ENCODE results near the gene ZNF280A. TPM values are rescaled to one million over a fixed set of nuclear protein-coding genes. Genes with fewer than 3 reads are reported as not detected.

ZNF280A gene
- total RNA-seq, 2 donors from 2014 or later, result not detected

DNA sequence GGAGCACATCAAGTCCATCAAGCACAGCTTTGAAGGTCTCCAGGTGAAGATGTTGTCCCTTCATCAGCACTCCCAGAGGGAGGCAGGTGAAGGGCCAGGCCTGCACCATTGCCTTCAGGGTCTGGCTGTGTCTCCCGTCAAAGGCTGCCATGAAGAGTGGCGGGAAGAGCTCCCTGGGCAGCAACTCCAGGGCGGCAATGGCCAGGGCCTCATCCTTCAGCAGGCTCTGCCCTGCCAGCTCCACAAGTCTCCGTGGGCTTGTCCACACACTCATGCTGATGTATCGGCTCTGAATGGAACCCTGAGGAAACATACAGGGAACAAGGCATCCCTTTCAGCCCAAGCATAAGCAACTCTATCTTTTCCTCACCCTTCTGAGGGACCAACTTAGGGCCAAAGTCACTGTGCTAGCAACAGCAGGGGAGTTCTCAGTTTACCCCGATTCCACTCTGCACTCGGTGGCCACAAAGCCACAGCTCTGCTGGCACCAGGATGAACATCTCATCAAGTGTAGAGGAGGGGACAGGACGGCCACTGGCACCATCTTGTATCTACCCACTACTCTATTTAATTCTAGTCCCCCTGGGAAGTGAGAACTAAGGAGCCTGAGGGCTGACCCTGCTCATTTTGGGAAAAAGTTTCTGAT is 30.8 kb upstream of the ZNF280A start:
- Mint-ChIP-seq H3K9me3 (no peaks in the 10 kb centered on the region), H3K36me3 (ENCODE audit: low read depth) (no peaks in the 10 kb centered on the region), H3K4me3 (no peak overlapping the region), H3K27me3 (peaks cover 5% of the 10 kb centered on the region), H3K27ac (no peak overlapping the region), H3K4me1 (no peaks in the 10 kb centered on the region)
- ATAC-seq (replicated peaks), result no peak

DNA sequence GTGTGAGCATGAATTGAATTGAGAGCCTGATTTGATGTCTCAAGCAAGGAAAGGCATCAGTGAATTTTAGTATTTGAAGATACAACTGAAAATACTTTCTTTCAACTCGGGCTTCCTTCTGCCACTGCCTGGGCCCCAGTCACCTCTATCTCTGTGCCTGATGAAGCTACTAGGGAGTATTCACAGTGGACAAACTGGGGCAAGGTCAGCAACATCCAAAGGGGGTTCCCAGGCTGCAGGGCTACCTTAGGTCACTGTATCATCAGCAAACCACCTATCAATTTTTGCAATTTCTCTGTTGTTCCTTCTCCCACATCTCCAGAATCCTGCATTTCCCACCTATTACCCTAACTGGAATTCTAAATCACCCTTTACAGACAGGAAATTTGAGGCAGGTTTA is 28.8 kb upstream of the ZNF280A start:
- no peak overlapping the region for H3K4me3 Mint-ChIP-seq
- no peak for ATAC-seq (replicated peaks)
- H3K4me1 Mint-ChIP-seq, result no peaks in the 10 kb centered on the region
- peaks cover 5% of the 10 kb centered on the region for H3K27me3 Mint-ChIP-seq
- H3K36me3 Mint-ChIP-seq (ENCODE audit: low read depth), result no peaks in the 10 kb centered on the region
- H3K9me3 Mint-ChIP-seq, result no peaks in the 10 kb centered on the region
- H3K27ac Mint-ChIP-seq, result no peak overlapping the region

DNA sequence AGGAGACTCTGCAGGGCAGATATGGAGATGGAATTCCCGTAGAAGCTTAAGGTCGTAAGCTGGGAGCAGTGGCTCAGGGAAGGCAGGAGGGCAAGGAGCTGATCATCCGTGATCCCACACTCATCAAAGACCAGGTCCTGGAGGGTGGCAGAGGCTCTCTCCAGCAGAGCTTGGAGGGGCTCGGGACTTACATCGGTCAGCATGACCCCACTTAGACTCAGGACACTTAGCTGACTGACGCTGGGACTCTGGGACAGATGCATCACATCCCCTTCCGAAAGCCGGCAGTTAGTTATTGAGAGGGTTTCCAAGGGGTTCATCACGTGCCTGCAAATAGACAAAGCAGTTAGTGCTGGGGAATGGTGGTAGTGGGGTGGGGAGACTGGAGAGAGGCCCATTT is 28.2 kb upstream of the ZNF280A start:
- H3K27ac Mint-ChIP-seq, result no peak overlapping the region
- H3K4me1 Mint-ChIP-seq, result no peaks in the 10 kb centered on the region
- H3K9me3 Mint-ChIP-seq, result no peaks in the 10 kb centered on the region
- no peak overlapping the region for H3K4me3 Mint-ChIP-seq
- ATAC-seq (replicated peaks), result no peak
- H3K36me3 Mint-ChIP-seq (ENCODE audit: low read depth), result no peaks in the 10 kb centered on the region
- H3K27me3 Mint-ChIP-seq, result peaks cover 5% of the 10 kb centered on the region

DNA sequence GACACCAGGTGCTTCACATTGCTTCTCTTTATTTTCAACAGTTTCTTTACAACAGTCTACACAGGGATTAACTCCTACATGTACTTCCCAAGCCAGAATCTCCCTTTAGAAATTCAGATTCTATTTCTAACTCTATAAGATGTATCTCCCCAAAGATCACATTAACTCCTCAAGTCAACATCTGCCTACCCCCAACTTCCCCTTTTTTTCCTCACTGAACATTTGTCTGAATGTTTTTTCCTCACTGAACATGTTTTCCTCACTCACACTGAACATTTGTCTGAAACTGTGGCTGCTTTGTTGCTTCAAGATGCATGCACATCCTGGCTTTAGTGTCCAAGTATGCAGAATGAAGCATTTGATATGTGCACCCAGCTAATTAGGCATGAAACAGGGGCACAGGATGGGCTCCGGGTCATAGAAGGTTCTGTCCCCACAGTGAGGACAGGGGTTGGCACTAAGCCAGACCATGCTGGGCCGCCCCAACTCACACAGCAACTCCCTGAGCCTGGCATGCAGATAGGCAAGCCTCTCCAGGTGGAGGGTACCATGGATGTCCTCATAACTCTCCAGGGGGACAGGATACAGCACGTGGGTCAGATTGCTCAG is 27.7 kb upstream of the ZNF280A start:
- H3K4me1 Mint-ChIP-seq, result no peaks in the 10 kb centered on the region
- ATAC-seq (replicated peaks), result no peak
- H3K36me3 Mint-ChIP-seq (ENCODE audit: low read depth), result no peaks in the 10 kb centered on the region
- no peak overlapping the region for H3K4me3 Mint-ChIP-seq
- peaks cover 5% of the 10 kb centered on the region for H3K27me3 Mint-ChIP-seq
- H3K27ac Mint-ChIP-seq, result no peak overlapping the region
- no peaks in the 10 kb centered on the region for H3K9me3 Mint-ChIP-seq

DNA sequence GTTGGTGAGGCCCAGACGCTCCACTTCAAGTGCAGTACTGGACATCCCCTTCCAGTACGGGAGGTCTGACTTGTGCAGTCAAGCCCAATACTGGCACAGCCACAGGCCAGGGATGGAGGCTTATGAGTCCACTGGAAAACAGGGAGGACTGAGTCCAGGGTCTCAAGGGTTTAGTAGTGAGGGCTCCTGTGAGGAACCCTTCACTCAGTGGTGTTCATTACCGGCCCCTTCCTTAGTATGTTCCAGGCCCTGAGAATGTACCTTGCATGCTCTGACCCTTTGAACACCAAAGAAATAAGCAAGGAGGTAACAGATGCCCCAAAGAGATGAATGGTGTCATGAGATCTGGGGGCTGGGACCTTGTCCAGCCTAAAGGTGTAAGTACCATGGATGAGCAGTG is 27.2 kb upstream of the ZNF280A start:
- ATAC-seq (replicated peaks), result no peak
- no peaks in the 10 kb centered on the region for H3K4me1 Mint-ChIP-seq
- no peaks in the 10 kb centered on the region for H3K9me3 Mint-ChIP-seq
- no peak overlapping the region for H3K27ac Mint-ChIP-seq
- H3K27me3 Mint-ChIP-seq, result peaks cover 5% of the 10 kb centered on the region
- H3K4me3 Mint-ChIP-seq, result no peak overlapping the region
- no peaks in the 10 kb centered on the region for H3K36me3 Mint-ChIP-seq (ENCODE audit: low read depth)

DNA sequence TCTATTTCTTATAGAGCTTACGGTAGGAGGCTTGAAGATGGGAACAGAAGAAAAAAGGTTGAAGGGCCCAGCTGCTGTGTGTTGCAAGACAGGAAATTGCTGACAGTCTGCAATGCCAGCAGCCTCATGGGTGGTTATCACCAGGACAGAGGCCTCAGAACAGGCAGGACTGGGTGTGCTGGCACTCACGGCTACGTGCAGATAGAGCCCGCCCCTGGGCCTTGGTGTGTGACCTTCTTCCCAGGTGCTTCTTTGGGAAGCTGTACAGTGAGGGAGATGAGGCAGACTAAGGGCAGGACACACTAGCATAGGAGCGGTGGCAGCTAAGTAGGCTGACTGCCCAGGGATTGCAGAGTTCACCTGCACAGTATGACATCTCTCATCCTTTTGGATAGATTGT is 26.4 kb upstream of the ZNF280A start:
- H3K36me3 Mint-ChIP-seq (ENCODE audit: low read depth), result no peaks in the 10 kb centered on the region
- H3K9me3 Mint-ChIP-seq, result no peaks in the 10 kb centered on the region
- H3K4me1 Mint-ChIP-seq, result no peaks in the 10 kb centered on the region
- peaks cover 6% of the 10 kb centered on the region for H3K27me3 Mint-ChIP-seq
- no peak for ATAC-seq (replicated peaks)
- H3K27ac Mint-ChIP-seq, result no peak overlapping the region
- H3K4me3 Mint-ChIP-seq, result no peak overlapping the region

DNA sequence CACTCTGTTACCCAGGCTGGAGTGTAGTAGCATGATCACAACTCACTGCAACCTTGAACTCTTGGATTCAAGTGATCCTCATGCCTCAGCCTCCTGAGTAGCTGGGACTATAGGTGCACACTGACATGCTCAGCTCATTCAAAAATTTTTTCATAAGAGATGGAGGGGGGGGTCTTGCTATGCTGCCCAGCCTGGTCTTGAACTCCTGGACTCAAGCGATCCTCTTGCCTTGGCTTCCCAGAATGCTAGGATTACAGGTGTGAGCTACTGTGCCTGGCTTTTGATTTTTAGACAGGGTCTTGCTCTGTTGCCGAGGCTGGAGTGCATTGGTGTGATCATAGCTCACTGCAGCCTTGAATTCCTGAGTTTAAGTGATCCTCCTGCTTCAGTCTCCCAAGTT is 25.0 kb upstream of the ZNF280A start:
- Mint-ChIP-seq H3K4me1 (no peaks in the 10 kb centered on the region), H3K27ac (no peak overlapping the region), H3K9me3 (no peaks in the 10 kb centered on the region), H3K36me3 (ENCODE audit: low read depth) (no peaks in the 10 kb centered on the region), H3K4me3 (no peak overlapping the region), H3K27me3 (peaks cover 12% of the 10 kb centered on the region)
- no peak for ATAC-seq (replicated peaks)

DNA sequence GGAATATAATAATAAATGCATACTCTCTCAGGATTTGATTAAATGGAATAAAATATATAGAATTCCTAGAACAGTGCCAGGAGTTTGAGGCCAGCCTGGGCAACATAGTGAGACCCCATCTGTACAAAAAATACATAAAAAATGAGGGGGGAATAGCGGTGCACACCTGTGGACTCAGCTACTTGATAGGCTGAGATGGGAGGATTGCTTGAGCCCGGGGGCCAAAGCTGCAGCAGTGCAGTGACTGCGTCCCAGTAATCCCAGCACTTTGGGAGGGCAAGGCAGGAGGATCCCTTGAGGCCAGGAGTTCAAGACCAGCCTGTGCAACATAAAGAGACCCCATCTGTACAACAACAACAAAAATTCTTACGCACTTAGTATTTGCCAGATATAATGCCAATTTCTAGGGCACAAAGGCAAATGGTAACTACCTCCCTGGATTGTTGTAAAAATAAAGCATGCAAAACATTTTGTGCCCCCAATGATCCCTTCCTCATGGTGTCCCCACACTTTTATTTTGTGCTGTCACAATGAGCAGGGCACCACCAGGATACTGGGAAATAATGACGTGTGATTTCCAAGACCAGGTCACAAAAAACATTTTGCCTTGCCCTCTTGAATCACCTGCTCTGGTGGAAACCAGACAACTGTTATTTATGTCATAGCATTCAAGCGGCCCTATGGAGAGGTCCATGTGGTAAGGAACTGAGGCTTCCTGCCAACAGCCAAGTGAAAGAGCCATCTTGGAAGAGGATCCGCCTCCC is 18.3 kb upstream of the ZNF280A start:
- ATAC-seq (replicated peaks), result no peak
- no peak overlapping the region for H3K27ac Mint-ChIP-seq
- H3K4me1 Mint-ChIP-seq, result no peaks in the 10 kb centered on the region
- H3K4me3 Mint-ChIP-seq, result no peak overlapping the region
- no peaks in the 10 kb centered on the region for H3K9me3 Mint-ChIP-seq
- H3K27me3 Mint-ChIP-seq, result peaks cover 12% of the 10 kb centered on the region
- H3K36me3 Mint-ChIP-seq (ENCODE audit: low read depth), result no peaks in the 10 kb centered on the region

DNA sequence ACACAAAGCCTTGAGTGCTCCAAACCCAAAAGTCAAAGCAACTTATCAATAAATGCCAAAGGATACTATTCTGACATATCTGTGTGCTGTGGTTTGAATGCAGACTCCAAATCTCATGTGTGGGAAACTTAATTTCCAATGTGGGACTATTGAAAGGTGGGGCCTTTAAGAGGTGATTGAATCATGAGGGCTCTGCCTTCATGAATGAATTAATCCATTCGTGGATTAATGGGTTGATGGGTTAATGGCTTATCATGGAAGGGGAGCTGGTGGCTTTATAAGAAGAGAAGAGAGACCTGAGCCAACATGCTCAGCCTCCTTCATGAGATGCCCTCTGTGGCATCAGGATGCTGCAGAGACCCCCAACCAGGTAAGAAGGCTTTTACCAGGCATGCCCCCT is 16.8 kb upstream of the ZNF280A start:
- H3K36me3 Mint-ChIP-seq (ENCODE audit: low read depth), result no peaks in the 10 kb centered on the region
- H3K9me3 Mint-ChIP-seq, result no peaks in the 10 kb centered on the region
- H3K27me3 Mint-ChIP-seq, result peaks cover 12% of the 10 kb centered on the region
- H3K4me3 Mint-ChIP-seq, result no peak overlapping the region
- no peak for ATAC-seq (replicated peaks)
- H3K4me1 Mint-ChIP-seq, result no peaks in the 10 kb centered on the region
- no peak overlapping the region for H3K27ac Mint-ChIP-seq

DNA sequence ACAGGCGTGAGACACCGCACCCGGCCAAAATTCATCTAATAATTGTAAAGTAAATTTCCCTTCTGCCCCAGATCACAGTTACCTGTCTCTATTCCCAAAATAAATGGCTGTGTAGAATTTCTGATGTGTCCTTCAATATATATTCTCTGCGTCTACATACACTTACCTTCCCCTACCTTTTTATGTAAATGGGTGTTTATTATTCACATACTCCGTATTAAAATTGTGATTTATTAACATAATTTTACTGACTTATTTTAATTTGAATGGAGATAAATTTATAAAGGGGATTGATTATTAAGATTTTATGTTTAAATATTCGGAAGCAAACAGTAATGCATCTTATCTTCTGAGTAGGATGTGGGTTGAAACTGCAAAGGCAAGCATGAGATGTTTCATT is 16.4 kb upstream of the ZNF280A start:
- peaks cover 11% of the 10 kb centered on the region for H3K27me3 Mint-ChIP-seq
- no peaks in the 10 kb centered on the region for H3K9me3 Mint-ChIP-seq

DNA sequence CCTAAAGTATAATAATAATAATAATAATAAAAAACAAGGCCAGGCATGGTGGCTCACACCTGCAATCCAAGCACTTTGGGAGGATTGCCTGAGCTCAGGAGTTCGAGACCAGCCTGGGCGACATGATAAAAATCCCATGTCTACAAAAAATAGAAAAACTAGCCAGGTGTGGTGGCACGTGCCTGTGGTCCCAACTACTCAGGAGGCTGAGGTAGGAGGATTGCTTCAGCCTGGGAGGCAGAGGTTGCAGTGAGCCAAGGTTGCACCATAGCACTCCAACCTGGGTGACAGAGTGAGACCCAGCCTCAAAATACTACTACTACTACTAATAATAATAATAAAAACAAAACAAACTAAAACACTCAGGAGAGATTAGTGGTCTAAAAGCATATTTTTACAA is 15.6 kb upstream of the ZNF280A start:
- ATAC-seq (replicated peaks), result no peak
- H3K36me3 Mint-ChIP-seq (ENCODE audit: low read depth), result no peaks in the 10 kb centered on the region
- peaks cover 8% of the 10 kb centered on the region for H3K27me3 Mint-ChIP-seq
- H3K4me1 Mint-ChIP-seq, result no peaks in the 10 kb centered on the region
- no peak overlapping the region for H3K4me3 Mint-ChIP-seq
- no peak overlapping the region for H3K27ac Mint-ChIP-seq
- no peaks in the 10 kb centered on the region for H3K9me3 Mint-ChIP-seq

More for the DNA sequence above, 16.4 kb upstream of the ZNF280A start:
- ATAC-seq (replicated peaks), result no peak
- Mint-ChIP-seq H3K4me3 (no peak overlapping the region), H3K36me3 (ENCODE audit: low read depth) (no peaks in the 10 kb centered on the region), H3K27ac (no peak overlapping the region), H3K4me1 (no peaks in the 10 kb centered on the region)

DNA sequence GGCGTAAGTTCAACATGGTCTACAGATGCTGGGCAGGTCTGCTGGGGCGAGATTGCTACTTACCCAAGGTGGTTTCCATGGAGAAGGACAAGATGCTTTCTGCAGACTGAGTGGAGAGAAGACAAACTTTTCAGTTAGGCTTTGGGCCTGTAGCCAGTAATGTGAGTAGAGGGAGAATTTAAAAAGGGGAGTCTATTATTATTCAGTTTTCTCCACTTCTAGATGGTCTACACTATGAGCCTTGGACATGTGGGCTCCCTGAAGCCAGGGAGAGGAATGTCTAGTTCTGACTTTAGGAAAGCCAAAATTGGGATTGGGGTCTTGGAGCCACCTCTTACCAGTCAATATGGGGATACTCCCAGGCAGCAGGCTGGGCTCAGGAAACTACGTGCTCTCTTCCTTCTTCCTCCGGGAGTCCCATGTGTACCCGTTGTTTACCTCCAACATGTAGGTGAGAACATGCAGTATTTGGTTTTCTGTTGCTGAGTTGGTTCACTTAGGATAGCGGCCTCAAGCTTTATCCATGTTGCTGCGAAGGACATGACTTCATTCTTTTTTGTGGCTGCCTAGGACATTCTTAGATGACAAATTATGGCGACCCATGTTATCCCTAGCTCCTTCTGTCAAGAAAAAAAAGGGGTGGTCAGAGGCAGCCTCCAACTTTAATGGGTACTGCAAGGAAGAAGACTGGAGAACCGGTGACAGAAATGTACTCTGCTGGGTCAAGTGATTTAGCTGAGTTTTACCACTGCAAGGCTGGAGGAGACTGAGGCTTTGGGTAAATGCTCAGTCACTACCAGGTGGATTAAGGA is 14.7 kb upstream of the ZNF280A start:
- Mint-ChIP-seq H3K4me3 (no peak overlapping the region), H3K27ac (no peak overlapping the region), H3K27me3 (peaks cover 4% of the 10 kb centered on the region), H3K9me3 (no peaks in the 10 kb centered on the region), H3K36me3 (ENCODE audit: low read depth) (no peaks in the 10 kb centered on the region), H3K4me1 (no peaks in the 10 kb centered on the region)
- no peak for ATAC-seq (replicated peaks)

DNA sequence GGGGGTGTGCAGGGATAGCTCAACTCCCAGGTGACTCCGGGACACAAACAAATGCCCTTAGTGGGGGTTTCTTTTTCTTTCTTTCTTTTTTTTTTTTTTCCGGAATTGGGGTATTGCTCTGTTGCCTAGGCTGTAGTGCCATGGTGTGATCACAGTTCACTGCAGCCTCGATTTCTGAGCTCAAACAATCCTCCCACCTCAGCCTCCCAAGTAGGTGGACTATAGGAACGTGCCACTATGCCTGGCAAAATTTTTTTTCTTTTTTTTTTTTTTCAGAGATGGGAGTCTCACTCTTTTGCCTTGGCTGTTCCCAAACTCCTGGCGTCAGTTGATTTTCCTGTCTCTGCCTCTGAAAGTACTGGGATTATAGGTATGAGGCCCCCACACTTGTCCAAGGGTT is 13.8 kb upstream of the ZNF280A start:
- Mint-ChIP-seq H3K27ac (no peak overlapping the region), H3K36me3 (ENCODE audit: low read depth) (no peaks in the 10 kb centered on the region), H3K9me3 (no peaks in the 10 kb centered on the region), H3K27me3 (peaks cover 7% of the 10 kb centered on the region), H3K4me1 (no peaks in the 10 kb centered on the region), H3K4me3 (no peak overlapping the region)
- no peak for ATAC-seq (replicated peaks)

DNA sequence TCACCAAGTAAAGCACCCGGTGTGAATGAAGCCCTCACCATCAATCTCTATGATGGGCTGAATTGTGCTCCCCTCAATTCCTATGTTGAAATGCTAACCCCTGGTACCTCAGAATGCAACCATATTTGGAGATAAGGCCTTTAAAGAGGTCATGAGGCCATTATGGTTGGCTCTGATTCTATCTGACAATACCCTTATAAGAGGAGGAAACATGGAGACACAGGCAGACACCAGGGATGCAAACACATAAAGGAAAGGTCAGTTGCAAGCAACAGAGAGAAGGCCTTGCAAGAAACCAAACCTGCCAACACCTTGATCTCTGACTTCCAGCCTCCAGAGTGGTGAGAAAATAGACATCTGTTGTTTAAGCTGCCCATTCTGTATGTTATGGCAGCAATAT is 13.3 kb upstream of the ZNF280A start:
- Mint-ChIP-seq H3K27ac (no peak overlapping the region), H3K9me3 (no peaks in the 10 kb centered on the region), H3K36me3 (ENCODE audit: low read depth) (no peaks in the 10 kb centered on the region), H3K4me3 (no peak overlapping the region), H3K4me1 (no peaks in the 10 kb centered on the region), H3K27me3 (peaks cover 7% of the 10 kb centered on the region)
- no peak for ATAC-seq (replicated peaks)
